Activated gamma-delta T cell treated with Interleukin-2 at 50 U/mL for 16 hours (primary cell): ENCODE data around the gene TSPAN15.
"Not testable (repeated sequence)": the region's sequence is repeated elsewhere in the genome, so short reads cannot be mapped to it uniquely, and the experiment has no call there.

Experiments
- DNase-seq: peaks from one replicate; pipeline ENCODE4 v3.0.0-alpha.2; 2020

The TSPAN15 gene

GRCh38 chr10:69467928-69468750, 16.9 kb downstream of the TSPAN15 start:
- no peak for DNase-seq

- no peak for DNase-seq
Observed at GRCh38 chr10:69468751-69469089, 17.5 kb downstream of the TSPAN15 start.

- DNase-seq, result no peak
Observed at GRCh38 chr10:69469976-69470375, 18.7 kb downstream of the TSPAN15 start.

- DNase-seq, result no peak
Observed at GRCh38 chr10:69470463-69471384, 19.5 kb downstream of the TSPAN15 start.

GRCh38 chr10:69472142-69472541, 20.9 kb downstream of the TSPAN15 start:
- no peak for DNase-seq

- DNase-seq, result no peak
Observed at GRCh38 chr10:69472544-69472943, 21.3 kb downstream of the TSPAN15 start.

- DNase-seq, result no peak
Observed at GRCh38 chr10:69473304-69473990, 22.2 kb downstream of the TSPAN15 start.

- no peak for DNase-seq
Observed at GRCh38 chr10:69474742-69475432, 23.6 kb downstream of the TSPAN15 start.

GRCh38 chr10:69475433-69475830, 24.2 kb downstream of the TSPAN15 start:
- DNase-seq, result no peak

- DNase-seq, result no peak
Observed at GRCh38 chr10:69477968-69478597, 26.8 kb downstream of the TSPAN15 start.

GRCh38 chr10:69479240-69480067, 28.2 kb downstream of the TSPAN15 start:
- DNase-seq, result no peak

GRCh38 chr10:69480068-69480412, 28.8 kb downstream of the TSPAN15 start:
- DNase-seq, result no peak

GRCh38 chr10:69481305-69481704, 30.0 kb downstream of the TSPAN15 start:
- no peak for DNase-seq

- no peak for DNase-seq
Observed at GRCh38 chr10:69481811-69482524, 30.7 kb downstream of the TSPAN15 start.

GRCh38 chr10:69483963-69484362, 32.7 kb downstream of the TSPAN15 start:
- DNase-seq, result no peak

- DNase-seq, result no peak
Observed at GRCh38 chr10:69484736-69485135, 33.5 kb downstream of the TSPAN15 start.

- DNase-seq, result no peak
Observed at GRCh38 chr10:69486922-69487730, 35.9 kb downstream of the TSPAN15 start.

GRCh38 chr10:69488149-69488844, 37.0 kb downstream of the TSPAN15 start:
- not testable (repeated sequence) for DNase-seq

GRCh38 chr10:69488856-69489255, 37.6 kb downstream of the TSPAN15 start:
- DNase-seq, result not testable (repeated sequence)
